ENCODE data around the gene EMILIN3. TPM values are rescaled to one million over a fixed set of nuclear protein-coding genes. Genes with fewer than 3 reads are reported as not detected.

Gene EMILIN3
- total RNA-seq, 1 donor from 2014 or later, result 2.1 TPM

DNA sequence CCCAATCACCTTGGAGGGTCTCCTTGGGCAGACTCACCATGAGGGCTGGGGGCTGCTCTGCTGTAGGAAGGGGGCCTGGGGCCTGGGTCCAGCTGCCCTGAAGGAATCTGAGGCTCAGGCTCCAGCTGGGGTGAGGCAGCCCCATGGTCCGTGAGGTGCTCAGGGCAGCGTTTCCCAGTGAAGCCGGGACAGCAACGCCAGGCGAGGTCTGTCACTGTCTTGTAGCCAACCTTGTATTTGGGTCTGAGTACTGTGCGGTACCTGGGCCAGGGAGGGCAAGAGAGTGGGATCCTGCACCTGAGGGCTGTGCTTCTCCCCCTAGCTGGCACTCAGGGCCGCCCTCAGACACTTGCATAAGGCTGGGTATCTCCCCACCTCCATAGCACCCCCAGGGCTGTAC is 3.0 kb downstream of the EMILIN3 start:
- Mint-ChIP-seq H3K9me3 (ENCODE audit: unreplicated experiment) (no peaks in the 10 kb centered on the region), H3K4me3 (ENCODE audit: unreplicated experiment) (no peak overlapping the region), H3K27me3 (ENCODE audit: unreplicated experiment) (peaks cover 16% of the 10 kb centered on the region), H3K27ac (ENCODE audit: unreplicated experiment) (no peak overlapping the region), H3K36me3 (ENCODE audit: unreplicated experiment) (no peaks in the 10 kb centered on the region), H3K4me1 (ENCODE audit: unreplicated experiment) (peaks cover 9% of the 10 kb centered on the region)
- DNase-seq (ENCODE audit: extremely low spot score, unreplicated experiment), result no peak
- TF ChIP-seq, protein P1, sequence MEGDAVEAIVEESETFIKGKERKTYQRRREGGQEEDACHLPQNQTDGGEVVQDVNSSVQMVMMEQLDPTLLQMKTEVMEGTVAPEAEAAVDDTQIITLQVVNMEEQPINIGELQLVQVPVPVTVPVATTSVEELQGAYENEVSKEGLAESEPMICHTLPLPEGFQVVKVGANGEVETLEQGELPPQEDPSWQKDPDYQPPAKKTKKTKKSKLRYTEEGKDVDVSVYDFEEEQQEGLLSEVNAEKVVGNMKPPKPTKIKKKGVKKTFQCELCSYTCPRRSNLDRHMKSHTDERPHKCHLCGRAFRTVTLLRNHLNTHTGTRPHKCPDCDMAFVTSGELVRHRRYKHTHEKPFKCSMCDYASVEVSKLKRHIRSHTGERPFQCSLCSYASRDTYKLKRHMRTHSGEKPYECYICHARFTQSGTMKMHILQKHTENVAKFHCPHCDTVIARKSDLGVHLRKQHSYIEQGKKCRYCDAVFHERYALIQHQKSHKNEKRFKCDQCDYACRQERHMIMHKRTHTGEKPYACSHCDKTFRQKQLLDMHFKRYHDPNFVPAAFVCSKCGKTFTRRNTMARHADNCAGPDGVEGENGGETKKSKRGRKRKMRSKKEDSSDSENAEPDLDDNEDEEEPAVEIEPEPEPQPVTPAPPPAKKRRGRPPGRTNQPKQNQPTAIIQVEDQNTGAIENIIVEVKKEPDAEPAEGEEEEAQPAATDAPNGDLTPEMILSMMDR (IDR thresholded peaks at IDR 0.05), result no peak

DNA sequence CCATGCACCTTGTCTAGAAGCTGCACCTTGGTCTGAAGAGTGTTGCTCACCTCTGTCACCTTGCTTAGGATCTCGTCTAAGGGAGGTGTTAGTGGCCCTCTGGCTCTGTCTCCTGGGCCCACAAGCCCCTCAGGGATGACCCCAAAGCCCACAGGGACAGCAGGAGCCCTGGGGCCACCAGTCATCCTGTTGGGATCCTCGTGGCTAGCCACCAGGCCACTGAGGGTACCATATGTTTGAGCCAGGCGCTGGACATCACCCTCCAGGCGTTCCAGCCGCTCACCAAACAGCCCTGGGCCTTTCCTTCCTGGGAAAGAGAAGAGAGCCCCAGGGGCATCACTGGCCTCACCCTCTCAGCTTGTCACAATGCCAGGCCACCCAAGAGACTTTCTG is 3.9 kb downstream of the EMILIN3 start:
- peaks cover 12% of the 10 kb centered on the region for H3K27me3 Mint-ChIP-seq (ENCODE audit: unreplicated experiment)
- DNase-seq (ENCODE audit: extremely low spot score, unreplicated experiment), result no peak
- H3K4me3 Mint-ChIP-seq (ENCODE audit: unreplicated experiment), result no peak overlapping the region
- H3K36me3 Mint-ChIP-seq (ENCODE audit: unreplicated experiment), result no peaks in the 10 kb centered on the region
- no peak overlapping the region for H3K27ac Mint-ChIP-seq (ENCODE audit: unreplicated experiment)
- TF ChIP-seq, protein P1 (IDR thresholded peaks at IDR 0.05), result no peak
- H3K4me1 Mint-ChIP-seq (ENCODE audit: unreplicated experiment), result peaks cover 9% of the 10 kb centered on the region
- no peaks in the 10 kb centered on the region for H3K9me3 Mint-ChIP-seq (ENCODE audit: unreplicated experiment)

GRCh38 chr20:41361757-41362747 is 4.6 kb downstream of the EMILIN3 start:
- TF ChIP-seq, protein P1 (IDR thresholded peaks at IDR 0.05), result no peak
- H3K4me3 Mint-ChIP-seq (ENCODE audit: unreplicated experiment), result no peak overlapping the region
- no peak overlapping the region for H3K27ac Mint-ChIP-seq (ENCODE audit: unreplicated experiment)
- H3K4me1 Mint-ChIP-seq (ENCODE audit: unreplicated experiment), result peaks cover 3% of the 10 kb centered on the region
- H3K27me3 Mint-ChIP-seq (ENCODE audit: unreplicated experiment), result peaks cover 9% of the 10 kb centered on the region
- no peaks in the 10 kb centered on the region for H3K36me3 Mint-ChIP-seq (ENCODE audit: unreplicated experiment)
- DNase-seq (ENCODE audit: extremely low spot score, unreplicated experiment), result no peak
- no peaks in the 10 kb centered on the region for H3K9me3 Mint-ChIP-seq (ENCODE audit: unreplicated experiment)

- no peak overlapping the region for H3K4me3 Mint-ChIP-seq (ENCODE audit: unreplicated experiment)
- no peaks in the 10 kb centered on the region for H3K36me3 Mint-ChIP-seq (ENCODE audit: unreplicated experiment)
- TF ChIP-seq, protein P1 (IDR thresholded peaks at IDR 0.05), result no peak
Observed at GRCh38 chr20:41360831-41361756, 5.5 kb downstream of the EMILIN3 start.

More at GRCh38 chr20:41360831-41361756, 5.5 kb downstream of the EMILIN3 start:
- no peak for DNase-seq (ENCODE audit: extremely low spot score, unreplicated experiment)
- Mint-ChIP-seq H3K9me3 (ENCODE audit: unreplicated experiment) (no peaks in the 10 kb centered on the region), H3K27me3 (ENCODE audit: unreplicated experiment) (peaks cover 7% of the 10 kb centered on the region), H3K27ac (ENCODE audit: unreplicated experiment) (no peak overlapping the region), H3K4me1 (ENCODE audit: unreplicated experiment) (peaks cover 3% of the 10 kb centered on the region)

Data from osteocyte (in vitro differentiated cells).